ENCODE data around the gene ATG2A.
A peak's percentile ranks its signal among the peaks of the same experiment; 100 is the strongest.

ATG2A gene

GRCh38 chr11:64881476-64881875 is 35.5 kb downstream of the ATG2A start:
- no peak for TF ChIP-seq CTCF (IDR thresholded peaks at IDR 0.05; ENCODE audit: borderline replicate concordance, insufficient read depth, low read depth, low read length)

GRCh38 chr11:64880240-64881001 is 36.6 kb downstream of the ATG2A start:
- TF ChIP-seq CTCF (IDR thresholded peaks at IDR 0.05; ENCODE audit: borderline replicate concordance, insufficient read depth, low read depth, low read length), result no peak
- H3K4me3 ChIP-seq (ENCODE audit: low read depth, low read length), result peak overlapping the region; percentile 14

More at GRCh38 chr11:64881476-64881875, 35.5 kb downstream of the ATG2A start:
- no peak overlapping the region for H3K4me3 ChIP-seq (ENCODE audit: low read depth, low read length)

- H3K4me3 ChIP-seq (ENCODE audit: low read depth, low read length), result peak overlapping the region; percentile 68
- TF ChIP-seq CTCF (IDR thresholded peaks at IDR 0.05; ENCODE audit: borderline replicate concordance, insufficient read depth, low read depth, low read length), result no peak
Measured at GRCh38 chr11:64879244-64879900, 37.6 kb downstream of the ATG2A start.

GRCh38 chr11:64878494-64879243 is 38.3 kb downstream of the ATG2A start, which contains the start of gene EHD1:
TSS of gene EHD1 (minus strand) at chr11:64878621. CDS start at chr11:64878464, 157 bp downstream.
- TF ChIP-seq CTCF (IDR thresholded peaks at IDR 0.05; ENCODE audit: borderline replicate concordance, insufficient read depth, low read depth, low read length), result peak; percentile 66
- H3K4me3 ChIP-seq (ENCODE audit: low read depth, low read length), result peak within 1 kb of the TSS; percentile 90

GRCh38 chr11:64878223-64878493 is 38.9 kb downstream of the ATG2A start:
- TF ChIP-seq CTCF (IDR thresholded peaks at IDR 0.05; ENCODE audit: borderline replicate concordance, insufficient read depth, low read depth, low read length), result no peak
- peak overlapping the region; percentile 90 for H3K4me3 ChIP-seq (ENCODE audit: low read depth, low read length)

- peak overlapping the region; percentile 90 for H3K4me3 ChIP-seq (ENCODE audit: low read depth, low read length)
- no peak for TF ChIP-seq CTCF (IDR thresholded peaks at IDR 0.05; ENCODE audit: borderline replicate concordance, insufficient read depth, low read depth, low read length)
Measured at GRCh38 chr11:64877390-64878222, 39.4 kb downstream of the ATG2A start.

Measured in GM12875 (cell line).